ENCODE data around the gene SORBS1.

SORBS1 gene

GRCh38 chr10:95435548-95436279 is 125.5 kb downstream of the SORBS1 start:
- no peak overlapping the region for H3K4me3 ChIP-seq
- peak overlapping the region; percentile 16 to 83 for H3K27ac ChIP-seq
- TF ChIP-seq CTCF (IDR thresholded peaks at IDR 0.05): no peak
- DNase-seq (ENCODE audit: low spot score): no peak

GRCh38 chr10:95434583-95434982 is 126.6 kb downstream of the SORBS1 start:
- no peak for TF ChIP-seq CTCF (IDR thresholded peaks at IDR 0.05)
- peak overlapping the region; percentile 16 to 83 for H3K27ac ChIP-seq
- DNase-seq (ENCODE audit: low spot score): no peak
- H3K4me3 ChIP-seq: no peak overlapping the region

GRCh38 chr10:95431900-95432342 is 129.2 kb downstream of the SORBS1 start:
- no peak for DNase-seq (ENCODE audit: low spot score)
- H3K27ac ChIP-seq: peak overlapping the region; percentile 61 to 83
- no peak overlapping the region for H3K4me3 ChIP-seq
- TF ChIP-seq CTCF (IDR thresholded peaks at IDR 0.05): no peak

GRCh38 chr10:95430231-95430951 is 130.8 kb downstream of the SORBS1 start:
- no peak overlapping the region for H3K4me3 ChIP-seq
- peak overlapping the region in 1 of 2 donors; percentile 83 for H3K27ac ChIP-seq
- DNase-seq (ENCODE audit: low spot score): no peak
- TF ChIP-seq CTCF (IDR thresholded peaks at IDR 0.05): peak; percentile 84

GRCh38 chr10:95429639-95430038 is 131.5 kb downstream of the SORBS1 start:
- peak overlapping the region in 1 of 2 donors; percentile 74 for H3K27ac ChIP-seq
- TF ChIP-seq CTCF (IDR thresholded peaks at IDR 0.05): no peak
- H3K4me3 ChIP-seq: no peak overlapping the region
- no peak for DNase-seq (ENCODE audit: low spot score)

GRCh38 chr10:95428701-95429100 is 132.5 kb downstream of the SORBS1 start:
- no peak overlapping the region for H3K4me3 ChIP-seq
- peak overlapping the region; percentile 2 to 74 for H3K27ac ChIP-seq
- DNase-seq (ENCODE audit: low spot score): no peak
- TF ChIP-seq CTCF (IDR thresholded peaks at IDR 0.05): no peak

All from coronary artery (tissue), 2 donors.